Measurements from ENCODE around the gene VN1R4.
"Not testable (repeated sequence)": the region's sequence is repeated elsewhere in the genome, so short reads cannot be mapped to it uniquely, and the experiment has no call there.

The VN1R4 gene, protein sequence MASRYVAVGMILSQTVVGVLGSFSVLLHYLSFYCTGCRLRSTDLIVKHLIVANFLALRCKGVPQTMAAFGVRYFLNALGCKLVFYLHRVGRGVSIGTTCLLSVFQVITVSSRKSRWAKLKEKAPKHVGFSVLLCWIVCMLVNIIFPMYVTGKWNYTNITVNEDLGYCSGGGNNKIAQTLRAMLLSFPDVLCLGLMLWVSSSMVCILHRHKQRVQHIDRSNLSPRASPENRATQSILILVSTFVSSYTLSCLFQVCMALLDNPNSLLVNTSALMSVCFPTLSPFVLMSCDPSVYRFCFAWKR

DNA sequence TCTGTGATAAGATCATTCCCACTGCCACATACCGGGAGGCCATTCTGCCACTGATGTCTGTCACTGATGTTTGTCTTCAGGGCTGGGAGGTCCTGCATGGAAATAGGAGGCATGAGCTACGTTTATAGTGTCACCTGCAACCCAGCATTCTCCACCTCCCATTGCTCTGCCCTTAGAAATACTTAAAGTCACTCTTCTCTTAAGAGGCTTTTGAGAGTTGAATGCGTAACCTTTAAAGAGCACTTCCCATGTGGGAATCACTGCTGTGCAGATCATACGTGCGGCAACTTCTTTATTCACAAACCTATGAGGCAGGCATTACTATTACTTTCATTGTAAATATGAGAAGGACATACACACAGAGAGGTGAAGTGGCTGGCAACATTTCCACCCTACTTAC, at the start of gene VN1R4:
TSS of gene VN1R4 (minus strand) at position 101 of the 400 bp plus-strand sequence. CDS start at position 43, 58 bp downstream.
- DNase-seq: not testable (repeated sequence)

DNA sequence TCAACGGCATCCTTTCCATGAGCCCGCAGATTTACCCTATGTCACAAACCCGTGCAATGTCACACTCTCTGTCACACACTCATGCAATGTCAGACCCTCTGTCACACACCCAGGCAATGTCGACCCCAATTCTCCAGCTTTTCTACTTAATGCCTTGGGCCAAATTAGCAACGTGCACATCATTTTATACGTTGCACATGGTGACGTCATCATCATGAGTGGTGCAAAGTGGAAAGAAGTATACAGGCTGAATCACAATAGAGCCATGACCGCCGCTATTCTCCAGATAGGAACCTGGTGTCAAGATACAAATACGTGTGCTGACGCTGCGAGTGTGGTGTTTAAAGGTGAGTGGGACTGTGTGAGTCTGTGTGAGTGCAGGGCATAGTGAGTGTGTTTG, 44.4 kb upstream of the VN1R4 start:
- no peak for DNase-seq

DNA sequence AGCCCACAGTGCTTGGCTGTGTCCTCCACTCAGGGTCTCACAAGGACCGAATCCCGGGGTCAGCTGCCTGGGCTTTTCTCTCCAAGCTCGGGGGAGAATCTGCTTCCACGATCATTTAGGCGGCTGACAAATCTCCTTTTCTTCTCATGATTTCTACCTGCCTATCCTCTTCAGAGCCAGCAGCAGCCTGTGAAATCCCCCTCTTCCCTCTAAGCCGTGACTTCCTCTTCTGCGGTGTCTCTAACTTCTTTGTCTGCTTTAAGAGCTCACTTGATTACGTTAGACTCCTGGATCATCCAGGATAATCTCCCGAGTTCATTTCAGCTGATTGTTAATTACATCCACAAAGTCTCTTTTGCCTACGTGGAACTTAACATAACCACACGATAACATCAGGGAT, 43.5 kb upstream of the VN1R4 start:
- DNase-seq: no peak

DNA sequence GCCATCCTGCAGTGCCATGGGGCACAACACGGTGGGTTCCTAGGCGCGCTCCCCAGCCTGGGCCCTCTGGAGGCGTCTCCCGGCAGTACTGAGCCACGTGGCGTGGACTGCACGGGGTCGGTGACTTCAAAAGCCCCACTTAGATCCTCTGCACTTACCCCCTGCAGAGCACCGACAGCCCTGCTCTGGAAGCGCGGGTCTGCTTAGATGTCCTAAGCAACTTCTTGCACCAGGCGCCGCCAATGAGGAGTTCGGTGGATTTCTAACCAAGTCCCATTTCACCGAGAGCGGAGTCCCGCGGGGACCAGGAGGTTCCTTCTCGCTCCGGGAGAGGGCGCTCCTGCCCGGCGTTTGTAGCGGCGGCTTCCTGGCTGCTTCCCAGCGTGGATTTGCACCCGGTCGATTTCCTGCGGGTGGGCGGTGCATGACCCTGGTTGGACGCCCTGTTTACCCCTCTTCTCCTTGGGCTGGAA, 40.9 kb upstream of the VN1R4 start:
- no peak for DNase-seq

DNA sequence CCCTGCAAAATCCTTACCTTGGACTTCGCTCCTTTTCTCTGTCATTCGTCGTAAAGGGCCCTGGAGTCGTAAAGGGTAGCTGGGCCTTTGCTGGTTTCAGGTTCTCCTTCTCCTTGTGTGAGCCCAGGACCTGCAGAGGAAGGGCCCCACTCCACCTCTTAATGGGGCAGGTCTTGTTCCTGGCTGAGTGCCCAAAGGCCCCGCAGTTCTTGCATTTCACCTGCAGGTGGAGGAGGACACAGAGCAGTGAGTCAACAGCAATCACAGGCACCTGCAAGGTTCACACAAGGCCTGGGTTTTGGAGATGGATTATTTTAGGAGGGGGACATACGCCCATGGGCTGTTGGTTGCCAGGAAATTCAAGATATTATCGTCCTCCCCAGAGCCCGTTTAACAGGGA, 33.8 kb upstream of the VN1R4 start:
- DNase-seq: not testable (repeated sequence)

DNA sequence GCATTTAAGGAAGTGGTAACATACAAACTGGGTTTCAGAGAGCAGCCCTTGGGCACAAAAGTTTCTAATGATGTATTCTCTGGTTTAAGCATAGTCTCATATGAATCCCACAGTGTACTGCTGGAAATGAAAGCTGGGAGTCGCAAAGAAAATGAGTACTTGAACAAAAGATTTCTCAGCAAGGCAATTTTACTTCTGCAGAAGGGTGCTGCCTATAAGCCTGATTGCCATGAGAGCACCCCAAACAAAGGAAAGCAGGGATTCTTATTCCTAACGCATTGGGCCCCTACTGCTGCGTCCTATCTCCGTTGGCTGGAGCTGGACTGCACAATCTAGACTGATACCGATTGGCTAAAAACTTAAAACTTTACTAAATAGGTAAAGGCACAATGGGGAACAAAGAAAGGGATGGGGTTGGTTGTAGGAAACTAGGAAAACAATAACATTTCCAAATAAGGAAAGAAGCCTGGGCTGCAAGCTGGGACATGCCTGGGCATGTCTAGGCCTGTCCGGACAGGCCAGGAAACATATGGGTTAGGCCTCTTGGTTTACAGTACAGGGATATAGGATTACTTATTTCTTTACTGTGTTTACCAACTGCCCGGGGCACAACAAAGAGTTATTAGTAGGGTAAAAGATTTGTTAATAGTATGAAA, 27.4 kb upstream of the VN1R4 start:
- no peak for DNase-seq

DNA sequence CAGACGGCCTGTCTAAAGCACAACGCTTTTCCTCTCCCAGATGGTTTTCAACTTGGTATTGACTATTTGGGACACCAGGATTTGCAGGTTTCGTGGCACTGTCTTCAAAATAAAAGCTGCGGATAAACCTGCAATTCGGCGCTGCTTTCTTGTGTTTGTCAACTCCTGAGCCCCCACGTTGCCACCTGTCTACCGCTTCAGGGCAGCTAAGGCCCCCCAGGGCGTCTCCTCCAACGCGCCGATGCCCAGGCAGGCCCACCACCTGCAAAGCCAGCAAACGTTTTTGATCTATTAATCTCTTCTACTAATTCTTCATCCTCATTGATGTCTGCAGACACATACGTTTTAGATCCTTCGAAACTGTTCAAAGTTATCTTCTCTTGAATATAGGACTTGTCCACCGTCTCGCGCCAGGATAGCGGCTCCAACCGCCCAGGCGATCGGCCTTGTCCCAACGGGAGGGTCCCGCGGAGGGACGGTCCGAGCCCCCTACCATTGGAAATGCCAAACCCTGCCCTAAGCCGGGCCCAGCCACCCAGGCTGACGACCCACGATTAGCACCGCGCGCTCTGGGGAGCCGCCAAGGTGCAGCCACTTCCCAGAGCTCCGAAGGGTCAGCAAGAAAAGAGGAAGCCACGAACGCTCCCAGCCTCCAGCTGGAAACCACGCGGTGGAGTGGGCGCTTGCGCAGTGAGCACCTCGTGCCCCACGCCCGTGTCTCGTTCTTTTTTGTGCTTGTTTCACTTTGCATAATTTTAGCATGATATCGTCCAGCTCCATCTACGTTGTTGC, 23.4 kb upstream of the VN1R4 start:
- no peak for DNase-seq

DNA sequence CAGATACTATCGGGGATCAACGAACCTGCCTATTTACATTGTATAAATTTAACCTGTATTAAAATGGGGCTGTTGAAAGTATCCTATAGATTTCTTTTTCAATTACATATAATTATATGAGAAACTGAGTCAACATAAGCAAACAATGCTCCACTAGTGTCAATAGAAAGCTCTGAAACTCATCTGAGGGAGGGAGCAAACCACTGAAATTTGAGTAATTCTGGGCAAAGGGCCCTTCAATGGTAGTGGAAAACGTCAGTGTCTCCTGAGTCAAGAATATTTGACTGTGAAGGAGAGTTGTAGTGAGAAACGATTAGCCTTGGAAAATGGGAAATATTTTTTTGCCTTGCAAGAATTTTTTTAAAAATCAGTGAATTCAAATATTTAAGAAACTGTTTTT, 17.6 kb upstream of the VN1R4 start:
- no peak for DNase-seq

DNA sequence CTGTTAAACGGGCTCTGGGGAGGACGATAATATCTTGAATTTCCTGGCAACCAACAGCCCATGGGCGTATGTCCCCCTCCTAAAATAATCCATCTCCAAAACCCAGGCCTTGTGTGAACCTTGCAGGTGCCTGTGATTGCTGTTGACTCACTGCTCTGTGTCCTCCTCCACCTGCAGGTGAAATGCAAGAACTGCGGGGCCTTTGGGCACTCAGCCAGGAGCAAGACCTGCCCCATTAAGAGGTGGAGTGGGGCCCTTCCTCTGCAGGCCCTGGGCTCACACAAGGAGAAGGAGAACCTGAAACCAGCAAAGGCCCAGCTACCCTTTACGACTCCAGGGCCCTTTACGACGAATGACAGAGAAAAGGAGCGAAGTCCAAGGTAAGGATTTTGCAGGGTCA, 14.4 kb upstream of the VN1R4 start:
- DNase-seq: not testable (repeated sequence)

DNA sequence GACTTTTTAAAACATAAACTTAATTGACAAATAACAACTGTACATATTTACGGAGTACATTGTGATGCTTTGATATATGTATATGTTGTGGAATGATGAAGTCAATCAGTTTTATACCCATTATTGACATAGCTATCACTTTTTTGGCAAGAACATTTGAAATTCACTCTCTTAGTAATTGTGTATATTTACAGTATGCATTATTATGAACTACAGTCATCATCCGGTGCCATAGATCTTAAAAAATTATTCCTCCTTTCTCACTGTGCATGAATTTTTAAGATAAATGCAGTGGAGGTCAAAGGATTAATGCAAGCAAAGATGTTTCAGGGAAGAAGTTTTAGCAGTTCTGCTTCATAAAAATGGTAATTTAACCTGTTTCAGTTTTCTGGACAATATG, 8.0 kb upstream of the VN1R4 start:
- DNase-seq: no peak

DNA sequence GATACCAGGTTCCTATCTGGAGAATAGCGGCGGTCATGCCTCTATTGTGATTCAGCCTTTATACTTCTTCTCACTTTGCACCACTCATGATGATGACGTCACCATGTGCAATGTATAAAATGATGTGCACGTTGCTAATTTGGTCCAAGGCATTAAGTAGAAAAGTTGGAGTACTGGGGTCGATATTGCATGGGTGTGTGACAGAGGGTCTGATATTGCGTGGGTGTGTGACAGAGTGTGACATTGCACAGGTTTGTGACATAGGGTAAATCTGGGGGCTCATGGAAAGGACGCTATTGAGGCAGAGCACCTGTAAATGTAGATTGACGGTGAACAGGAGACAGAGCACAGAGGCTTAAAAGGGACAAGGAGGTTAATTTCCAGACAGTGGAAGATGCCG, 4.5 kb upstream of the VN1R4 start:
- DNase-seq: no peak

DNA sequence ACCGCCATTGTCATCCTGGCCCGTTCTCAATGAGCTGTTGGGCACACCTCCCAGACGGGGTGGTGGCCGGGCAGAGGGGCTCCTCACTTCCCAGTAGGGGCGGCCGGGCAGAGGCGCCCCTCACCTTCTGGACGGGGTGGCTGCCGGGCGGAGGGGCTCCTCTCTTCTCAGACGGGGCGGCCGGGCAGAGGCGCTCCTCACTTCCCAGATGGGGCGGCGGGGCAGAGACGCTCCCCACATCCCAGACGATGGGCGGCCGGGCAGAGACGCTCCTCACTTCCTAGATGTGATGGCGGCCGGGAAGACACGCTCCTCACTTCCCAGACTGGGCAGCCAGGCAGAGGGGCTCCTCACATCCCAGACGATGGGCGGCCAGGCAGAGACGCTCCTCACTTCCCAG, 2.3 kb upstream of the VN1R4 start:
- DNase-seq: not testable (repeated sequence)

DNA sequence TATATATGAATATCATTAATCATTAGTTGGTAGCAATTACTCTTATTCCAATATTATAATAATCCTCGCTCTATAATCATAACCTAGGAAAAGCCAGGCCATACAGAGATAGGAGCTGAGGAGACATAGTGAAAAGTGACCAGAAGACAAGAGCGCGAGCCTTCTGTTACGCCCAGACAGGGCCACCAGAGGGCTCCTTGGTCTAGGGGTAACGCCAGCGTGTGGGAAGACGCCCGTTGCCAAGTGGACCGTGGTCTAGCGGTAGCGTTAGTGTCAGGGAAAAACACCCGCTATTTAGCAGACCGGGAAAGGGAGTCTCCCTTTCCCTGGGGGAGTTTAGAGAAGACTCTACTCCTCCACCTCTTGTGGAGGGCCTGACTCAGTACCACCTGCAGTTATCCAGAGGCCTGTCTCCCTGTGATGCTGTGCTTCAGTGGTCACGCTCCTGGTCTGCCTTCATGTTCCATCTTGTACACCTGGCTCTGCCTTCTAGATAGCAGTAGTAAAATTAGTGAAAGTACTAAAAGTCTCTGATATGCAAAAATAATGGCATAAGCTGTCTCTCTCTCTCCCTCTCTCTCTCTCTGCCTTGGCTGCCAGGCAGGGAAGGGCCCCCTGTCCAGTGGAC, 9.7 kb downstream of the VN1R4 start, which contains the start of gene VN1R2:
TSS of gene VN1R2 (plus strand) at position 578 of the 628 bp plus-strand sequence. CDS start 84 bp downstream, outside the sequence.
- not testable (repeated sequence) for DNase-seq

DNA sequence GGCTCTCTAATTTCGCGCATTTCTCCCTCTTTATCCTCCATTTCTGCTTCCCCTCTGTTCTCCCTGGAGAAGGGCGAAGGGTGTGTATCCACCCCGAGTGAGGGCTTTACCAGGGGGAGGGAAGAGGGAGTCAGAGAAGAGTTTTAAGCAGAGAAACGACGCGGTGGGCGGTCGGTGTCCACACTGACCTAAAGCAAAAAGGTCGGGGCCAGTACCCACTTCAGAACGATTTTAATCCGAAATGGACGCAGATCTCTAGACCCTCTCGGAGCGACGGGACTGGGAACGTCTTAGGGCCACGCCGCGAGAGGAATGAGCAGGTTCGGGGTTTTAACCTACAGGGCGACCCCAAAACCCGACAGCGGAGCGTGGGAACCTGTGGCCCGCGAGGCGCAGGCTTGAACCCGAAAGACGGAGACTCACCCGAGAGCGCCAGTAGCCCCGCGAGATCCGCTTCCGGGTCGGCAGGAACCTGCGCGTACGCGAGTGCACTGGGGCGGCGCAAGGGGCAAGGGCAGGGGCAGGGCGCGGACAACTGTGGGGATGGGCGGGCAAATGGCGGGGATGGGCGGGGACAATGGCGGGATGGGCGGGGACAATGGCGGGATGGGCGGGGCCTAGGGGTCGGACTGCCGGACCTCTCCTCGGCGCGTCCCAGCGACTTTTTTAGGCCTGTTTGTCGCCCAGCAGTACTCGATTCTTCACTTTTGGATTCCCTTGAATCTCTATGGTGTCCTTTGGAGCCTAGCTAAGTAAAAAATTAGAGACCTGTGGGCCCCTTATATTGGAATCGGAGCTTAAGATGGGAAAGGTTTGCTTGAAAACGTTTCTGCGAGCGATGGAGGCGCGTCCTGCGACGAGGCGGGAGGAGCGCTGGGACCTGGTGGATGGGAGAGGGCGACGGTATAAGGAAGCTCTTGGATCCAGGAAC, 12.8 kb downstream of the VN1R4 start, which contains the start of gene ZNF677:
TSS of gene ZNF677 (minus strand) at position 463 of the 931 bp plus-strand sequence. CDS start 3,323 bp downstream, outside the sequence.
- no peak for DNase-seq

DNA sequence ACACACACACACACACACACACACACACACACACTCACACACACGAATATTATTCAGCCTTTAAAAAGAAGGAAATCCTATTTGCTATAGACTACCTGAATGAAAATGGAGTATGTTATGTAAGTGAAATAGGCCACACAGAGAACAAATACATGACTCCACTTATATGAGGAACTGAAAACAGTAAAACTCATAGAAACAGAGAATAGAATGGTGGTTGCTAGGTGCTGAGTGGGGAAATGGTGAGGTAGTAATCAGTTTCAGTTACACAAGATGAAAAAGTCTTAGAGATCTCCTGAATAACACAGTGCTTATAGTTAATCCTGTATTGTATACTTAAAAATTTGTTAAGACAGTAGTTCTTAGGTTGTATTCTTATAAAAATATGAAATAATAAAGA, 21.0 kb downstream of the VN1R4 start:
- DNase-seq: no peak

DNA sequence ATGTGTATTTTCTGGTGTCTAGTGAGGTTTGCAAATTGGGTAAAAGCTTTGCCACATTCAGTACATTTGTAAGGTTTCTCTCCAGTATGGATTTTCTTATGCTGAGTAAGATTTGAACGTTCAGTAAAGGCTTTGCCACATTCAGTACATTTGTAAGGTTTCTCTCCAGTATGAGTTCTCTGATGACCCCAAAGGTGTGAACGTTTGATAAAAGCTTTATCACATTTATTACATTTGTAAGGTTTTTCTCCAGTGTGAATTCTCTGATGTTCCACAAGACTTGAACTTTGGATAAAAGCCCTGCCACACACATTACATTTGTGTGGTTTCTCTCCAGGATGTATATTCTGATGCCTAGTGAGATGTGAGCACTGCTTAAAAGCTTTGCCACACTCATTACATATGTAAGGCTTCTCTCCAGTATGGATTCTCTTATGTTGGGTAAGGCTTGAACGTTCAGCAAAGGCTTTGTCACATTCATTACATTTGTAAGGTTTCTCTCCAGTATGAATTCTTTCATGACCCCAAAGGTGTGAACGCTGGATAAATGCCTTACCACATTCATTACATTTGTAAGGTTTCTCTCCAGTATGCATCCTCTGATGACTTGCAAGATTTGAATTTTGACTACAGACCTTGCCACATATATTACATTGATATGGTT, 30.3 kb downstream of the VN1R4 start:
- DNase-seq: no peak

DNA sequence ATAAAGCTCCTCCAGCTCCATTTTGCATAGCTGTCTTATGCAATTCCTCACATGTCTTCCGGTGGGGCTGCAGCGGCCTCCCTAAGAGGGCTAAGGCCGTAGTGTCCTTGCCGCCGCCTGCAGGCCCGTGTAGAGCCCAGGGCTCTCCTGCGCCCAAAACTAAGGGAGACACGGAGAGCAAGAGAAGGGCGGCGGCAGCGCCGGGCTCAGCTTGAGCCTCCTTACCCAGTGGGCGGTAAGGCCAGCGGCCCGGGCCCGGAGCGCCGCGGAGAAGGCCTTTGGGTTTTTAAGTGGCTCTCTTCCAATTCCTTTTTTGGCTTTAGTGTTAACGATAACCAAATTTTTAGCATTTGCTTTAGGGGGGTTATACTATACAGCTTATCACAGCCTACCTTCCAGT, 42.9 kb downstream of the VN1R4 start:
- DNase-seq: no peak

DNA sequence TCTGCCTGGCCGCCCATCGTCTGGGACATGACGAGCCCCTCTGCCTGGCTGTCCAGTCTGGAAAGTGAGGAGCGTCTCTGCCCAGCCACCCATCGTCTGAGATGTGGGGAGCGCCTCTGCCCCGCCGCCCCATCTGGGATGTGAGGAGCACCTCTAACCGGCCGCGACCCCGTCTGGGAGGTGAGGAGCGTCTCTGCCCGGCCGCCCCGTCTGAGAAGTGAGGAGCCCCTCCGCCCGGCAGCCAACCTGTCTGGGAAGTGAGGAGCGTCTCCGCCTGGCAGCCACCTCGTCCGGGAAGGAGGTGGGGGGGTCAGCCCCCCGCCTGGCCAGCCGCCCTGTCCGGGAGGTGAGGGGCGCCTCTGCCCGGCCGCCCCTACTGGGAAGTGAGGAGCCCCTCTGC, 44.8 kb downstream of the VN1R4 start:
- DNase-seq: not testable (repeated sequence)
